KOPT-K1 (cell line): ENCODE data around the gene GTSE1.

ENCODE experiments used
- H3K27ac ChIP-seq: fragments of 200-600 bp; sonication (generic); 2 replicates; pipeline ENCODE4 v1.5.1; 2016; ENCODE audit warnings: antibody characterized with exemption, mild to moderate bottlenecking, low read depth, low read length; ENCODE audit not compliant: poor library complexity, severe bottlenecking
- H3K36me3 ChIP-seq: fragments of 200-600 bp; sonication (generic); 2 replicates; pipeline ENCODE4 v1.5.1; 2017; ENCODE audit warnings: antibody characterized with exemption, mild to moderate bottlenecking, low read length, moderate library complexity; ENCODE audit not compliant: insufficient read depth
- H3K9me3 ChIP-seq: fragments of 200-600 bp; sonication (generic); 2 replicates; pipeline ENCODE4 v1.5.1; 2017; ENCODE audit warnings: antibody characterized with exemption, low read length, mild to moderate bottlenecking; ENCODE audit not compliant: insufficient read depth, poor library complexity, severe bottlenecking

The GTSE1 gene

GRCh38 chr22:46346680-46347405 is 50.2 kb downstream of the GTSE1 start:
- Histone ChIP-seq H3K9me3 (no peaks in the 10 kb centered on the region), H3K27ac (no peak overlapping the region), H3K36me3 (peaks cover 98% of the 10 kb centered on the region)

DNA sequence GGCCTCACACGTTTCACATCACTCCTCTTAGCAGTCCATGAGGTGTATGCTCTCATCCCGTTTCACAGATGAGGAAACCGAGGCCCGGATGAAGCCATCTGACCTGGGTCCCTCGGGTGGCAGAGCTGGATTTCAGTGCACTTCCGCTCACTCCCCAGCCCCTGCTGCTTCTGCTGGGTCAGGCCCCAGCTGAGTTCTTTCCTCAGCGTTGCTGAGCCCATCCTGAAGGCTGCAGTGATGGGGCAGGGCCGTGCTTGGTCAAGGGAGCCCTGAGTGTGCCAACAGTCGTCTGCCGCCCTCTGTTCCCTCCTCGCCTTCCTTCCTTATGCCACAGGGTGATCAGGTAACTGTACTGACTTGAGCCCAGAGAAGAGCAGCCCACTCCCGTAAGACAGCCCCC is 51.0 kb downstream of the GTSE1 start:
- H3K27ac ChIP-seq, result no peak overlapping the region
- peaks cover 98% of the 10 kb centered on the region for H3K36me3 ChIP-seq
- no peaks in the 10 kb centered on the region for H3K9me3 ChIP-seq

GRCh38 chr22:46348099-46348695 is 51.5 kb downstream of the GTSE1 start:
- peaks cover 98% of the 10 kb centered on the region for H3K36me3 ChIP-seq
- no peaks in the 10 kb centered on the region for H3K9me3 ChIP-seq
- H3K27ac ChIP-seq, result no peak overlapping the region

- H3K27ac ChIP-seq, result no peak overlapping the region
- H3K9me3 ChIP-seq, result no peaks in the 10 kb centered on the region
- H3K36me3 ChIP-seq, result peaks cover 98% of the 10 kb centered on the region
These were observed 52.6 kb downstream of the GTSE1 start for GRCh38 chr22:46349238-46349637.

DNA sequence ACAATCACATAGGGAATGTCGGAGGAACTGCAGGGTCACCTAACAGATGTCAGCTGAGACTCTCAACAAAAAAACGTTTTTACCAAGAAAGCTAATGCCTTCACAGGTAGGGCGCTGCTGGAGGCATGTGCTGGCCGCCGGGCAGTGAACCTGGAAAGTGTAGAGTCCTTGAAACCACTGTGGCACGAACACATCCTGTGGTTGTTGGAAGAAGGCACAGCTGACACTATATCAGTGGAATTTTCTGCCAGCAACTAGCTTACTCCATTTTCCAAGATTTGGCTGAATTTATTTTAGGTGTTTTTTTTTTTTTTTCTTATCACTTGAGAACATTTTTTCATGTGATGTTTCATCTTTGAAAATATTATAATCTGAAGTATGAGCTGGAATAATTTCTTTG is 53.0 kb downstream of the GTSE1 start:
- Histone ChIP-seq H3K36me3 (peaks cover 98% of the 10 kb centered on the region), H3K9me3 (no peaks in the 10 kb centered on the region), H3K27ac (no peak overlapping the region)

DNA sequence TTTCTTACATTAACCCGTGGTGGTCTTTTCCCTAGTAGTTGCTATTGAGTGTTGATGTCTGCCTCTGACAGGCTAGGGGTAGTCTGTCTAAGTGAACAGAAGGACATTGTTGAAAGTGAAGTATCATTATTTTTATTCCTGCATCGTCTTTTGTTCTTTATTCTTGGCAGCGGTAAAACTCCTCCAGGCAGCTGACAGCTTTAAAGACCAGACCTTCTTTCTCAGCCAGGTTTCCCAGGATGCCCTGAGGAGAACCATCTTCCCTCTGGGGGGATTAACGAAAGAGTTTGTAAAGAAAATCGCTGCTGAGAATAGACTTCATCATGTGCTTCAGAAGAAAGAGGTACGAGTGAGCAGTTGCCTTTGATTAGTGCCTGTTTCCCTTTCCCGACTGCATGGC is 53.5 kb downstream of the GTSE1 start:
- Histone ChIP-seq H3K9me3 (no peaks in the 10 kb centered on the region), H3K27ac (no peak overlapping the region), H3K36me3 (peaks cover 98% of the 10 kb centered on the region)

DNA sequence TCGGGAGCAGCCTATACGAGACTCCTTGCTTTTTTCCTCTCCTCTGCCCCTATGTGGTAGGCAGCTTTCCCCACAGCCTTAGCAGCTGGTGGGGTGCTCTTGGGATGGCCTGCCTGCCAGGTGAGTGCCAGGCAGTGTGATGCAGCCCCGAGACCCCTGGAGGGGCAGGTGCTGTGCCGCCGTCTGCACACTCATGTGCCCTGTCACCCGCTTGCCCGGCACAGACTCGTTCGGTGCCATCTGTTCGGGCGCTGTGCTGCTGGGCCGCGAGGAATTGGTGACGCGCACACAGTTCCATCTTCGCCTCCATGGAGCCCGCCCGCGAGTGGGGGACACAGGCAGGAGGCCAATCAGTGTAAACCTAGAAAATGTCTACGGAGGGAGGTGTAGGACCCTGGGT is 54.0 kb downstream of the GTSE1 start:
- Histone ChIP-seq H3K9me3 (no peaks in the 10 kb centered on the region), H3K27ac (no peak overlapping the region), H3K36me3 (peaks cover 98% of the 10 kb centered on the region)

DNA sequence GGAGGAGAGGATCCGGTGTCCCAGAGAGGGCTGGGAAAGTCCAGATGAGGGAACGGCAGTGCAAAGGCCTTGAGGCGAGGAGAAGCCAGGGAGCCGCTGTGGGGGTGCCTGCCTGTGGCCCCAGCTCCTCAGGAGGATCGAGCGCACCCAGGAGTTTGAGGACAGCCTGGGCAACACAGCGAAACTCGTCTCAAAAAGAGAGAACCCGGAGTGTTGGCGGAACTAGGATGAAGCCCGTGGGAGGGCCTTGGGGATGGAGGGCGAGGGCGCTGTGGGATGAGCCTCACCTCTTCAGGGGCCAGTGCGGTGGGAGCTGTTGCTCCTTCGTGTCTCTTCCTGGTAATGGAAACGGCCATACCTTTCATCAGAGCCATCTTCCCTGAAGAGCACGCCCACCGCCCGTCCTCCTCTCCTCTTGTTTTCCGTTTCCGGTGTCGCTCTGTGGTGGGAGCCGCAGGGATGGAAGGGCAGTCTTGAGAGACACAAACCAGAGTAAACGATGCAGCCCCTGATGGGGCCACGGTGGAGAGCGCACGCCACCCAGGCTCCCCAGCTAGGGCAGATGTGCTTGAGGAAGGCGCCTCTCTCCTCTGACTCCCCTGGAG is 54.6 kb downstream of the GTSE1 start:
- H3K9me3 ChIP-seq, result no peaks in the 10 kb centered on the region
- H3K27ac ChIP-seq, result no peak overlapping the region
- peaks cover 98% of the 10 kb centered on the region for H3K36me3 ChIP-seq

- no peak overlapping the region for H3K27ac ChIP-seq
- H3K9me3 ChIP-seq, result no peaks in the 10 kb centered on the region
- H3K36me3 ChIP-seq, result peaks cover 98% of the 10 kb centered on the region
These were observed 55.1 kb downstream of the GTSE1 start for GRCh38 chr22:46351767-46352166.

GRCh38 chr22:46352276-46352675 is 55.6 kb downstream of the GTSE1 start:
- Histone ChIP-seq H3K9me3 (no peaks in the 10 kb centered on the region), H3K36me3 (peaks cover 100% of the 10 kb centered on the region), H3K27ac (no peak overlapping the region)

GRCh38 chr22:46352691-46353386 is 56.2 kb downstream of the GTSE1 start:
- no peaks in the 10 kb centered on the region for H3K9me3 ChIP-seq
- H3K36me3 ChIP-seq, result peaks cover 98% of the 10 kb centered on the region
- H3K27ac ChIP-seq, result no peak overlapping the region

- Histone ChIP-seq H3K27ac (no peak overlapping the region), H3K36me3 (peaks cover 98% of the 10 kb centered on the region), H3K9me3 (no peaks in the 10 kb centered on the region)
These were observed 56.9 kb downstream of the GTSE1 start for GRCh38 chr22:46353483-46354105.

DNA sequence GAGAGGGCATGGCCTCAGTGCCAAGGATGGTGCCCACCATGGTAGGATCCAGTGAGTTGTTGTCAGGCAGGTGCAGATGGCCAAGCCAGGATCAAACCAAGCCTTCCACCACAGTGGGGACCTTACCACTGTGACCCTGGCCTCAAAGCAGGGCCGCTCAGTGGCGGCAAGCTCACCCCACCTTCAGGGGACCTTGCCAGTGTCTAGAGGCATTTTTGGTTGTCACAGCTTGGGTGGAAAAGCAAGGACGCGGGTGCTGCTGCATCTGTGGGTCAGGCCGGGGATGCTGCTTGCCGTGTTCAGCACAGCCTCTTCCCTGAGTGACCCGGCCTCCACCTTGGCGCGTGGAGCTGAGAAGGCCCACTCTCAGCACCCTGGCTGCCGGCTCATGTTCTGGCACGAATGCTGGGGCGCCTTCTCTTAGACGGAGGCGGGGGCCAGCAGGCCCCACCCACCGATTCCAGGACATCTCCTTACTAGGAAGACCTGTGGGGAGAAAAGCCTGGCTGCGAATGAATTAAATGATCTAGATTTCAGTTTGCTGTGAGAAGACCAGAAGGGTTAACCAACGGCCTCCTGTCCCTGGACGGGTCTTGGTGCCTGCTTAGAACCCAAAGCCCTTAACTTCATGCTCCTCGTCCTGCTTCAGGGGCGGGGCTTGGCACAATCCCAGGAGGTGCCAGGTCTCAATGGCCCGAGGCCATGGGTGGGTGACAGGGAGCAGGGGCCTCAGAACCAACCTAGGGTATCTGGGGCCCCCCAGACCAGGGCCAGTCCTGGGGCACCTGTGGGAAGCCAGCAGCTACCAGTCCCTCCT is 57.7 kb downstream of the GTSE1 start:
- Histone ChIP-seq H3K36me3 (peaks cover 97% of the 10 kb centered on the region), H3K27ac (no peak overlapping the region), H3K9me3 (no peaks in the 10 kb centered on the region)

DNA sequence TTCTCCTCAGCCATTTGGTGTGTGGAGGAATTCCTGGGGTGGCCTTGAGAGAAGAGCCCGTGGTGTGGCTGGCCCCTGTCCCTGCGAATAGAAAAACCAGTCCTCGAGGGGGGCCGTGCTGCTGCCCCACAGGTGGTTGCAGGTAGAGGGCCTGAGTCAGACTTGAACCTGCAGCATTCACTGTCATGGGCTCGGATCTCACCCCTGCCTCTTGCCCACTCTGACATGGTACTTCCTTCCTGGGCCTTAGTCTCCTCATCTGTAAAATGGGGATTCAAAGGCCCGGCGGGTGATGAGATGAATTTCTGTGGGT is 58.3 kb downstream of the GTSE1 start:
- Histone ChIP-seq H3K36me3 (peaks cover 92% of the 10 kb centered on the region), H3K27ac (no peak overlapping the region), H3K9me3 (no peaks in the 10 kb centered on the region)
